ENCODE data around the gene EIF1AD. TPM values are rescaled to one million over a fixed set of nuclear protein-coding genes. Genes with fewer than 3 reads are reported as not detected.
"Not testable (repeated sequence)": the region's sequence is repeated elsewhere in the genome, so short reads cannot be mapped to it uniquely, and the experiment has no call there.

The EIF1AD gene
- total RNA-seq, 1 donor from 2014 or later, result 64.5 TPM

- H3K36me3 Mint-ChIP-seq (ENCODE audit: low read depth), result no peaks in the 10 kb centered on the region
- no peak for DNase-seq (ENCODE audit: low spot score)
- H3K4me1 Mint-ChIP-seq (ENCODE audit: low read depth), result peaks cover 9% of the 10 kb centered on the region
- H3K9me3 Mint-ChIP-seq, result no peaks in the 10 kb centered on the region
- intact Hi-C loops (cut with micrococcal nuclease), result no loop called here
- H3K27ac Mint-ChIP-seq, result no peak overlapping the region
- H3K4me3 Mint-ChIP-seq (ENCODE audit: low read depth), result no peak overlapping the region
- H3K27me3 Mint-ChIP-seq (ENCODE audit: low read depth), result peaks cover 14% of the 10 kb centered on the region
Observed at GRCh38 chr11:66015936-66016792, 14.2 kb upstream of the EIF1AD start.

- H3K4me1 Mint-ChIP-seq (ENCODE audit: low read depth), result peaks cover 4% of the 10 kb centered on the region
- H3K36me3 Mint-ChIP-seq (ENCODE audit: low read depth), result no peaks in the 10 kb centered on the region
- H3K27me3 Mint-ChIP-seq (ENCODE audit: low read depth), result peaks cover 16% of the 10 kb centered on the region
- H3K9me3 Mint-ChIP-seq, result no peaks in the 10 kb centered on the region
- no peak overlapping the region for H3K27ac Mint-ChIP-seq
- no peak for DNase-seq (ENCODE audit: low spot score)
- H3K4me3 Mint-ChIP-seq (ENCODE audit: low read depth), result no peak overlapping the region
- intact Hi-C loops (cut with micrococcal nuclease), result no loop called here
Observed at GRCh38 chr11:66015454-66015881, 13.5 kb upstream of the EIF1AD start.

GRCh38 chr11:66014804-66015453 is 13.0 kb upstream of the EIF1AD start:
- peaks cover 3% of the 10 kb centered on the region for H3K4me1 Mint-ChIP-seq (ENCODE audit: low read depth)
- intact Hi-C loops (cut with micrococcal nuclease), result no loop called here
- H3K9me3 Mint-ChIP-seq, result no peaks in the 10 kb centered on the region
- H3K27me3 Mint-ChIP-seq (ENCODE audit: low read depth), result peaks cover 19% of the 10 kb centered on the region
- H3K4me3 Mint-ChIP-seq (ENCODE audit: low read depth), result no peak overlapping the region
- no peak overlapping the region for H3K27ac Mint-ChIP-seq
- H3K36me3 Mint-ChIP-seq (ENCODE audit: low read depth), result no peaks in the 10 kb centered on the region
- DNase-seq (ENCODE audit: low spot score), result no peak

GRCh38 chr11:66013762-66014100 is 11.8 kb upstream of the EIF1AD start:
- no peak for DNase-seq (ENCODE audit: low spot score)
- Mint-ChIP-seq H3K27ac (no peak overlapping the region), H3K36me3 (ENCODE audit: low read depth) (no peaks in the 10 kb centered on the region)

GRCh38 chr11:66012946-66013761 is 11.2 kb upstream of the EIF1AD start:
- H3K4me1 Mint-ChIP-seq (ENCODE audit: low read depth), result peaks cover 3% of the 10 kb centered on the region
- H3K27me3 Mint-ChIP-seq (ENCODE audit: low read depth), result peaks cover 19% of the 10 kb centered on the region
- H3K27ac Mint-ChIP-seq, result no peak overlapping the region
- no peak overlapping the region for H3K4me3 Mint-ChIP-seq (ENCODE audit: low read depth)
- no peaks in the 10 kb centered on the region for H3K9me3 Mint-ChIP-seq
- intact Hi-C loops (cut with micrococcal nuclease), result no loop called here
- DNase-seq (ENCODE audit: low spot score), result no peak
- H3K36me3 Mint-ChIP-seq (ENCODE audit: low read depth), result no peaks in the 10 kb centered on the region

More at GRCh38 chr11:66013762-66014100, 11.8 kb upstream of the EIF1AD start:
- intact Hi-C loops (cut with micrococcal nuclease), result no loop called here
- no peak overlapping the region for H3K4me3 Mint-ChIP-seq (ENCODE audit: low read depth)
- H3K27me3 Mint-ChIP-seq (ENCODE audit: low read depth), result peaks cover 19% of the 10 kb centered on the region
- H3K9me3 Mint-ChIP-seq, result no peaks in the 10 kb centered on the region
- H3K4me1 Mint-ChIP-seq (ENCODE audit: low read depth), result peaks cover 3% of the 10 kb centered on the region

- Mint-ChIP-seq H3K36me3 (ENCODE audit: low read depth) (no peaks in the 10 kb centered on the region), H3K4me1 (ENCODE audit: low read depth) (peaks cover under 1% of the 10 kb centered on the region), H3K27me3 (ENCODE audit: low read depth) (peaks cover 19% of the 10 kb centered on the region), H3K4me3 (ENCODE audit: low read depth) (no peak overlapping the region), H3K9me3 (no peaks in the 10 kb centered on the region), H3K27ac (no peak overlapping the region)
- no peak for DNase-seq (ENCODE audit: low spot score)
- intact Hi-C loops (cut with micrococcal nuclease), result no loop called here
Observed at GRCh38 chr11:66012371-66012945, 10.5 kb upstream of the EIF1AD start.

GRCh38 chr11:66011785-66012303 is 9.9 kb upstream of the EIF1AD start, which contains the start of gene CST6:
CST6 (plus strand) TSS chr11:66012008; CDS start chr11:66012045, 37 bp downstream.
- Mint-ChIP-seq H3K4me1 (ENCODE audit: low read depth) (no peaks in the 10 kb centered on the region), H3K27ac (no peak within 1 kb of the TSS), H3K27me3 (ENCODE audit: low read depth) (peaks cover 19% of the 10 kb centered on the region), H3K9me3 (no peaks in the 10 kb centered on the region), H3K4me3 (ENCODE audit: low read depth) (no peak within 1 kb of the TSS), H3K36me3 (ENCODE audit: low read depth) (no peaks in the 10 kb centered on the region)
- intact Hi-C loops (cut with micrococcal nuclease), result no loop called here
- no peak for DNase-seq (ENCODE audit: low spot score)

- peaks cover 19% of the 10 kb centered on the region for H3K27me3 Mint-ChIP-seq (ENCODE audit: low read depth)
- intact Hi-C loops (cut with micrococcal nuclease), result no loop called here
- H3K27ac Mint-ChIP-seq, result no peak overlapping the region
- no peaks in the 10 kb centered on the region for H3K36me3 Mint-ChIP-seq (ENCODE audit: low read depth)
- no peaks in the 10 kb centered on the region for H3K9me3 Mint-ChIP-seq
- H3K4me3 Mint-ChIP-seq (ENCODE audit: low read depth), result no peak overlapping the region
- no peak for DNase-seq (ENCODE audit: low spot score)
- H3K4me1 Mint-ChIP-seq (ENCODE audit: low read depth), result no peaks in the 10 kb centered on the region
Observed at GRCh38 chr11:66011239-66011784, 9.4 kb upstream of the EIF1AD start.

GRCh38 chr11:66010036-66010435 is 8.1 kb upstream of the EIF1AD start:
- H3K4me1 Mint-ChIP-seq (ENCODE audit: low read depth); intact Hi-C loops (cut with micrococcal nuclease): not testable (repeated sequence)
- H3K27me3 Mint-ChIP-seq (ENCODE audit: low read depth), result peaks cover 19% of the 10 kb centered on the region

GRCh38 chr11:66008468-66009101 is 6.6 kb upstream of the EIF1AD start:
- Mint-ChIP-seq H3K4me3 (ENCODE audit: low read depth) (no peak overlapping the region), H3K9me3 (no peaks in the 10 kb centered on the region), H3K4me1 (ENCODE audit: low read depth) (peaks cover 4% of the 10 kb centered on the region), H3K36me3 (ENCODE audit: low read depth) (peaks cover 23% of the 10 kb centered on the region), H3K27me3 (ENCODE audit: low read depth) (peaks cover 17% of the 10 kb centered on the region), H3K27ac (no peak overlapping the region)
- intact Hi-C loops (cut with micrococcal nuclease), result no loop called here
- DNase-seq (ENCODE audit: low spot score), result no peak

More at GRCh38 chr11:66010036-66010435, 8.1 kb upstream of the EIF1AD start:
- not testable (repeated sequence) for H3K36me3 Mint-ChIP-seq (ENCODE audit: low read depth); H3K4me3 Mint-ChIP-seq (ENCODE audit: low read depth); H3K27ac Mint-ChIP-seq; H3K9me3 Mint-ChIP-seq; DNase-seq (ENCODE audit: low spot score)

GRCh38 chr11:66008095-66008467 is 6.1 kb upstream of the EIF1AD start:
- DNase-seq (ENCODE audit: low spot score), result no peak
- no peak overlapping the region for H3K27ac Mint-ChIP-seq

GRCh38 chr11:66007201-66007634 is 5.3 kb upstream of the EIF1AD start:
- no peak for DNase-seq (ENCODE audit: low spot score)
- Mint-ChIP-seq H3K27me3 (ENCODE audit: low read depth) (peaks cover 10% of the 10 kb centered on the region), H3K4me3 (ENCODE audit: low read depth) (no peak overlapping the region), H3K36me3 (ENCODE audit: low read depth) (peaks cover 36% of the 10 kb centered on the region), H3K4me1 (ENCODE audit: low read depth) (peaks cover 9% of the 10 kb centered on the region), H3K9me3 (no peaks in the 10 kb centered on the region), H3K27ac (no peak overlapping the region)
- intact Hi-C loops (cut with micrococcal nuclease), result no loop called here

More at GRCh38 chr11:66008095-66008467, 6.1 kb upstream of the EIF1AD start:
- Mint-ChIP-seq H3K4me3 (ENCODE audit: low read depth) (no peak overlapping the region), H3K9me3 (no peaks in the 10 kb centered on the region), H3K27me3 (ENCODE audit: low read depth) (peaks cover 15% of the 10 kb centered on the region), H3K36me3 (ENCODE audit: low read depth) (peaks cover 29% of the 10 kb centered on the region), H3K4me1 (ENCODE audit: low read depth) (peaks cover 7% of the 10 kb centered on the region)
- intact Hi-C loops (cut with micrococcal nuclease), result no loop called here
